ENCODE results near the gene GALE.
"Not testable (repeated sequence)": the region's sequence is repeated elsewhere in the genome, so short reads cannot be mapped to it uniquely, and the experiment has no call there.

GALE gene

GRCh38 chr1:23807453-23807852, 6.9 kb upstream of the GALE start:
- DNase-seq: no peak

DNA sequence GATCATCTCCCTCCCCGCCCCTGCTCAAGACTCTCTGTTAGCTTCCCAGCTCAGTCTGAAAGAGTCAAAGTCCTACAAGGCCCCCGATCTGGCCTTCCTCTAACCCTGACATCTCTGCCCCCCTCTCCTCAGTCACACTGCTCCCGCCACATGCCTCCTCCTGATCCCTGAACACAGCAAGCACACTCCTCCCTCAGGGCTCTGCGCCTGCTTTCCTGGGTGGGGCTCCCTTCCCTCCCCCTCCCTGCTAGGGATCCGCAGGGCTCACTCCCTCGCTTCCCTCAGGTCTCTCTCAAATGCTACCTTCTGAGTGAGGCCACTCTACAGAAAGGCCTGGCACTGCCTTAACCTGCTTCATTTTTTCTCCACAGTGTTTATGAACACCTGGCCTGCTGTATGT, 5.7 kb upstream of the GALE start:
- DNase-seq: no peak

- no peak for DNase-seq
Measured at GRCh38 chr1:23805025-23805424, 4.5 kb upstream of the GALE start.

- no peak for DNase-seq
Measured at GRCh38 chr1:23804183-23804835, 3.8 kb upstream of the GALE start.

- no peak for DNase-seq
Measured at GRCh38 chr1:23803674-23804073, 3.1 kb upstream of the GALE start.

DNA sequence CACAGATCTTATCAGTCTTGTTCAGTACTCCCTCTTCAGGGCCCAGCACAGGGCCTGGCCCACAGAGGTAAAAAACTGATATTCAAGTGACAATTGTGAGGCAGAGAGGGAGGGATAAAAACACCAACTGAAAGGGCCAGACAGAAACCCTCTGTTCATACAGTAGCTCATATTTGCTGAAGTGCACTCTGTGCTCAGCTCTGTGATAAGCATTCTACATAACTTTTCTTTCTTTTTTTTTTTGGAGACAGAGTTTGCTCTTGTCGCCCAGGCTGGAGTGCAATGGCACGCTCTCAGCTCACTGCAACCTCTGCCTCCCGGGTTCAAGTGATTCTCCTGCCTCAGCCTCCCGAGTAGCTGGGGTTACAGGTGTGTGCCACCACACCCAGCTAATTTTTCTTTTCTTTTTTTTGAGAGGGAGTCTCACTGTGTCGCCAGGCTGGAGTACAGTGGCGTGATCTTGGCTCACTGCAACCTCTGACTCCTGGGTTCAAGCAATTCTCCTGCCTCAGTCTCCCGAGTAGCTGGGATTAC, 2.3 kb upstream of the GALE start:
- DNase-seq: not testable (repeated sequence)

GRCh38 chr1:23801876-23802275, 1.3 kb upstream of the GALE start:
- no peak for DNase-seq

DNA sequence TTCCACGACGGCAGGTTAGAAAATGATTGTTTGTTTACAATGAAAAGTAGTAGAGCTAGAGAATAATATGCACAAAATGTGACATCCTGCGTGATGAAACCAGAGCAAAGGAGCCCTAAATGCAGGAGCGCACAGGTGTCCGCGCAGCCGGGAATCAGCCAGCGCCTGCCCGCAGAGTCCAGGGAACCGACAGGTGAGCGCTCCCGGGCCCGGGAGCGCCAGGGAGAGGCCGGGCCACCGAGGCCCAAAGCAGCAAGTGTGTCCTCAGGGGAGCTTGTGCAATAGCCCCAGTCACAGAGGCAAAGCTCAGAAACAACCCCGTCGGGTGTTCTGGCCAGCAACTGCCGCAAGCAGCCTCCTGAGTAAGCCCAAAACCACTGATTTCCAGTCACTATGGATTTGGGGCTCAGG, 789 bp upstream of the GALE start:
- no peak for DNase-seq

GRCh38 chr1:23799570-23800399, 769 bp downstream of the GALE start:
- no peak for DNase-seq

DNA sequence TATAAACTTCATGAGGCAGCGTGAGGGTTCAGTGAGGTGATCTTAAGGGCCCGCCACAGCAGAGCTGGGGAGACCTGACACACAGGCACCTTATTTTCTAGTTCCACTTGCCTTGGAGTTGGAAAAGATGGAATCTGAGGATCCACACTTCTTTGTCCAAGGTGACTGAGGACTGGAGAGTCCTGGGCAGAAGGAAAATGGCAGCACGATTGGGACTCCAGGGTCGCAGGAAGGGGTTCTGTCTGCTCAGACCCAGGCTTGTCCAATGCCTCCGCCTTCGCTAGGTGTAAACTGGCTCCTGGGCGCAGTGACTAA, 1.3 kb downstream of the GALE start:
- DNase-seq: no peak

DNA sequence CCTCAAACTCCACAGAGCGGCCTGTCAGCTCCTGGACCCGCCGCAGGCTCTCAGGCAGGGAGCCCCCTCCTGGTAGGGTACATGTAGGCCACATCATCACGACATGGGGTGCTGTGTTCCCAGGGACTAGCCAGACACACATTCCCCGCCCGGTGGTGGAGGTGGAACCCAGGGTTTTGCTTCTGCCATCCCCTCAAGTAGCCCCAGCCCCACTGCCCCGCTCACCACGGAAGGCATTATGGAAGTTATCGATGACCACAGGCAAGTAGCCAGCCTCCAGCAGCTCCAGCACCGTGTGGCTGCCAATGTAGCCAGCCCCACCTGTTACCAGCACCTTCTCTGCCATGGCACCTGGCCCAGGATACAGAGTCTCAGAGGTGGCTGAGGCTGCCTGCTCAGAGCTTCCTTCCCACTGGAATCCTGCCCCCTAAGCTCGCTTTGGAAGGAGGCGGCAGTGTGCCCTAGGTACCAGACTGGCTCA, 1.9 kb downstream of the GALE start:
- DNase-seq: no peak

DNA sequence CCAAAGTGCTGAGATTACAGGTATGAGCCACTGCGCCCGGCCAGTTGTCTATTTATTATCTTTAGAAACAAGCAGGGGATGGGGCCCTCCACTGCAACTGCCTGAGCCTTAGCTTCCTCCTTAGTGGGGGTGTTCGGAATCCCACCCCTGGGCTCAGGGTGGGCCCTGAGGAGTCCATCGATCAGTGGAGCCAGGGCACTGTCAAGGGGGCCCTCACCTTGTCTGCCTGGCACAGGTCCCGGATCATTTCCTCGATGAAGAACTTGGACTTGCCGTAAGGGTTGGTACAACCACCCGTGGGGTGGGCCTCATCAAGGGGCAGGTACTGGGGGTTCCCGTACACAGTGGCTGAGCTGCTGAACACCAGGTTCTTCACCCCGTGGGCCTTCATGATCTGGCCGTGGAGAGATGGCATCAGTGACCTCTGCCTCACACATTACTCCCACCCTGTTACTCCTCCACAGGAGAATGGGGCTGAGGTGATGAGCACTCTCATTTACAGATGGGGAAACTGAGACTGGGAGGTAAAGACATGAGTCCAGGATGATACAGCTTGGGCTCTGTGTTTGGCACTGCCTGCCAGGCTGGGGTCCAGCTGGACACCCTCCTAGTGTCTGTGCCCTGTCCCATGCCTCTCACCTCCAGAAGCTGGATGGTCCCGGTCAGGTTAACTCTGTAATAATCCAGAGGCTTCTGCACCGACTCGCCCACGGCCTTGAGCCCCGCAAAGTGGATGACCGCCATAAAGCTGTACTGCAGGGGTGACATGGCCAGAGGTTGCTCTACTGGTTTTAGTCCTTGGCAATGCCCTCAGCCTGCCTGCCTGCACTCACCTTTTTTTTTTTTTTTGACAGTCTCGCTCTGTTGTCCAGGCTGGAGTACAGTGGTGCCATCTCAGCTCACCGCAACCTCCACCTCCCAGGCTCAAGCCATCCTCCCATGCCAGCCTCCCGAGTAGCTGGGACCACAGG, 2.8 kb downstream of the GALE start:
- no peak for DNase-seq

DNA sequence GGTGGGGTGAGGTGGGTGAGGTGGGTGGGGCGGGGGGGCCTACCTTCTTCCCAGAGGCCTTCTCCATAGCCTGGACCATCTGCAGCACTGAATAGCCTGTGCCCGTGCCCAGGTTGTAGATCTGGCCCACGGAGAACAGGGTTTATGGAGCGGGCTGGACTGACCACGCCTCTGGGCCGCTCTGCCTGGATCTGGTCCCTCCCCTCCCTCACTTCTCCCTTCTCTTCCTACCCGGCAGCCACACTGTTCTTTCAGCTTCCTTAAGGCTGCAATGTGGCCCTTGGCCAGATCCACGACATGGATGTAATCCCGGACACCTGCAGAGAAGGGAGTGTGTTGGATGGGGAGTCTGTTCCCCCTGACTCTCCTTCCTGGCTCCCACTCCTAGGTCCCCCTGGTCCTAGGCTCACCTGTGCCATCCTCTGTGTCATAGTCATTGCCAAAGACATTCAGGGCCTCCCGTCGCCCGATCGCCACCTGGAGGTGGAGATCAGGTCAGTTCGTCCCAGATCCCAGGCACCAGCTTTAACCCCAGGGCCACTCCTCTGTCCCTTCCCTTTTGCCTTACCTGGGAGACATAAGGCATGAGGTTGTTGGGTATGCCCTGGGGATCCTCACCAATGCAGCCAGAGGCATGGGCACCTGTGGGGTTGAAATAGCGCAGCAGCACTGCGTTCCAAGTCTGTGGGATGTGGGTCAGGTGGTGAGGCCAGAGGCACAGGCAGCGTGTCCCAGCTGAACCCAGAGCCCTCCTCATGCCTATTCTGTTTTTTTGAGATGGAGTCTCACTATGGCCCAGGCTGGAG, 3.9 kb downstream of the GALE start:
- DNase-seq: no peak

DNA sequence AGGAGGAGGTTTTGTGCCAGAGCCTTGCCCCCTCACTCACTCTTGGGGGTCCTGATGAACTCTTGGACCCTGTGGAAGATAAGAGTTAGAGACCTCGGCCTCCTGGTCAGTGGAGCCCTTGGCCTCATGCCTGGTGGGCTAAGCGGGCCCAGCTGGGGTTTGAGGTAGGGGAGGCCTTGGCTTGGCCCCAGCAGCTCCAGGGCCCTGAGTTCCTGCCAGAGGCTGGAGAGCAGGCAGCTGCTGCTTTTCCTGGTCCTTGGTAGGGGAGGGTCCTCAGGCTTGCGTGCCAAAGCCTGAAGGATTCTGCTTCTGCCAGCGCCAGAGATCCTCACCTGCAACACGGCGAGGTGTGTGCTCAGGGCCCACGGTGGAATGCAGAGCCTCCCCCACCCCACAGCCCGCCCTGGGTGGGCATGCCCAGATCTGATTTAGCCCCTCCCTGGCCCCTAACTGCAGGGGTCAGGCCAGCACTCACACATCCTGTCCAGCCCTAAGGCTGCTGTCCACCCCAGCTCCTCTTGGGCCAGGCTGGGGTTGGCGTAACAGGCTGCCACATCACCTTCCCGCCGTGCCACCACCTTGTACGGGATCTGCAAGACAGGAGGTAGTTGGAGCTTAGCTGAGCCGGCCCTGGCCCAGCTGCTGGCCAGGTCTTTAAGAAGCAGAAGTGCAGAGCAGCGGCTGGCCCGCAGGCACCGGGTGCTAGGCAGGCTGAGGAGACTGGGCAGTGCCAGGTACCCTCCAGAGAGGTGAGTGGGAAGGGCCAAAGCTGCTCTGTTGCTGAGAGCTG, 4.7 kb downstream of the GALE start:
- DNase-seq: no peak

DNA sequence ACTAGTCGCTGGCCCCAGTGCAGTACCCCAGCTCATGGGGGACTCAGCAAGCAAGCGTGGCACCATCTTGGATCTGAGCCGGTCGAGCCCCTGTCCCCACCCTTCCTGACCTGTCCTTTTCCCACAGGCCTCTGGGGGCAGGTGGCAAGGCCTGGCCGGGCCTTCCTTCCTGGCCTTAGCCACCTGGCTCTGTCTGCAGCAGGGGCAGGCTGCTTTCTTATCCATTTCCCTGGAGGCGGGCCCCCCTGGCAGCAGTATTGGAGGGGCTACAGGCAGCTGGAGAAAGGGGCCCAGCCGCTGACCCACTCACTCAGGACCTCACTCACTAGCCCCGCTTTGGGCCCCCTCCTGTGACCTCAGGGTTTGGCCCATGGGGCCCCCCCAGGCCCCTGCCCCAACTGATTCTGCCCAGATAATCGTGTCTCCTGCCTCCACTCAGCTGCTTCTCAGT, 5.8 kb downstream of the GALE start:
- DNase-seq: not testable (repeated sequence)

- no peak for DNase-seq
Measured at GRCh38 chr1:23793861-23794731, 6.5 kb downstream of the GALE start.

DNA sequence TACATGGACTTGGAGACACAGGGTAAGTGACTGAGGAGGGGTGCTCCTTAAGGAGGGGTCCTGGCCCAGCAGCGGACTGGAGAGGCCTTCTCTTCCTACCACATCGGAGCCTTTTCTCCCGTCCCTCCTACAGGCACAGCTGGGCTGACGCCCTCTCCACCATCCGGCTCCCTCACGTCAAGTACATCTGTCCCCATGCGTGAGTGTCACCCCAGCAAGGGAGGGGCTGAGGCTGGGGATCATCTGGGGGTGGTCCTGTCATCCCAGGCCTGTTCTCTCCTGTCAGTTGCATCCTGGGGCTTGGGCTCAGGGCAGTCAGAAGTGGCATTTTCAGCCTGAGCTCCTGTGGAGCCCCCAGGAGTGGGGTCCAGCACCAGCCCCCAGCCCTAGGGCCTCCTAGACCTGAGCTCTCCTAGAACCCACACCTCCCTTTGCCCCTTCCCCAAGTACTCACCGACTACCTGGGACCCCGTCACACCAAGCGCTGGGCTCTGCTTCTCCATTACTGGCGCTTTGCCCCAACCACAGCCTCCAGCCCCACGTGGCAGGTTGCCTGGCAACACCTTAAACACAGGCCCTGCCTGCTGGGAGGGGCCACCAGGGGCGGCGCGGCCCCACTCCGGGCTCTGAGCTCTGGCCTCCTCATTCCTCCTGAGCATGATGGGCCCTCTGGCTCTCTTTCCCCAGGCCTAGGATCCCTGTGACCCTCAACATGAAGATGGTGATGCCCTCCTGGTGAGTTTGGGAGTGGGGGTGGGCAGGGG, 7.4 kb downstream of the GALE start:
- DNase-seq: no peak

DNA sequence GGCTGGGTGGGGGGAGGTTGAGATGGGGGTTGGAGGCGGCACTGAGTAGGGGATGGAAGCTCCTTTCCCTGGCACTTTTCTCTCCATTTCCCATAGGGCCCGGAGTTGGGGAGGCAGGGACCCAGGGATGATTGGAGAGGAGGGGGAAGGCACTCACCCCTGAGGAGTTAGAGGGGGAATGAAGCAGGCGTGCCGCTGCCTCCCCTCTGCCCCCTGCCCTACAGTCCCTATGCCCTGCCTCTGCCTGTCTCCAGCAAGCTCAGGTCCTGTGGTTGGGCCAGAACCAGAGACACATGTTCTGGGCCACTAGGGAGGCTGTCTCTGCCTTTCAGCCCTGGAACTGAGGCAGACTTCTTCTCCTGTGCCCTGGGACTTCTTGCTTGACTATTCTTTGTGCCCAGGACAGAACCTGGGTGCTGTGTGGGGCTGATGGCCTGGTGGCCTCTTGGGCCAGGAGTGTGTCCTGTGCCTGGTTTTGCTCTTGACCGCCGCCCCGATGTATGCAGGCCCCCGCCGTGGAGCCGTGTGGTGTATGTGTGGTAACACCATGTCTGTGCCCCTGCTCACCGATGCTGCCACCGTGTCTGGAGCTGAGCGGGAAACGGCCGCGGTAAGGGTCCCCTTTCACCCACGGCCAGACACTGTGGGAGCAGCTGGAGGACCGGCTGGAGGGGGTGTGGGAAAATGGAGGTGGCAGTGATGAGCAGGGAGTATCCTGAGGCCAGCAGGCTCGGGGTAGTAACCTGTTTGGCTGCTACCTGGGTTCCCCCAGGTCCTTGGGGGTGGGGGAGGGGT, 8.2 kb downstream of the GALE start:
- DNase-seq: no peak

Data from activated T-cell treated with anti-CD3 and anti-CD28 coated beads for 4 hours (primary cell).